HS-27A (cell line): ENCODE measurements around the gene KRTAP13-1.

Experiments
- DNase-seq: peaks from one replicate; pipeline ENCODE4 v3.0.0-alpha.2; 2012; ENCODE audit warnings: low read depth, missing footprints

The KRTAP13-1 gene, protein sequence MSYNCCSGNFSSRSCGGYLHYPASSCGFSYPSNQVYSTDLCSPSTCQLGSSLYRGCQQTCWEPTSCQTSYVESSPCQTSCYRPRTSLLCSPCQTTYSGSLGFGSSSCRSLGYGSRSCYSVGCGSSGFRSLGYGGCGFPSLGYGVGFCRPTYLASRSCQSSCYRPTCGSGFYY

DNA sequence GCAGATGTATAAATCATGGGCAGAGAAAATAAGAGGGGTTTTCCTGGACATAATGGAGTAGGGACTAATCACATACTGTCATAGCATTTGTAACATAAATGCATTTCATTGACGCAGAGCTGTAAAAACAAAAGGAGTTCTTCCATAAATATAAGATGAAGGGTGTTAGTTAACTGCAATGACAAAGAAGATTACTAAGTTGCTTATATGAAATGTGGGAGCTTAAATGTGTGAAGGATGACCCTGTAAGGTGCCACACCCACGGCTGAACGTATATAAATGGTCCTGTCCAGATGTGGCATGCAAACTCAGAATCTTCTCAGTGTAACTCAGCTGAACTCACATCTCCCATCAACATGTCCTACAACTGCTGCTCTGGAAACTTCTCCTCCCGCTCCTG lies at the start of gene KRTAP13-1:
KRTAP13-1 (plus strand) TSS at position 301 of the 400 bp plus-strand sequence; CDS start at position 357, 56 bp downstream.
- no peak for DNase-seq

DNA sequence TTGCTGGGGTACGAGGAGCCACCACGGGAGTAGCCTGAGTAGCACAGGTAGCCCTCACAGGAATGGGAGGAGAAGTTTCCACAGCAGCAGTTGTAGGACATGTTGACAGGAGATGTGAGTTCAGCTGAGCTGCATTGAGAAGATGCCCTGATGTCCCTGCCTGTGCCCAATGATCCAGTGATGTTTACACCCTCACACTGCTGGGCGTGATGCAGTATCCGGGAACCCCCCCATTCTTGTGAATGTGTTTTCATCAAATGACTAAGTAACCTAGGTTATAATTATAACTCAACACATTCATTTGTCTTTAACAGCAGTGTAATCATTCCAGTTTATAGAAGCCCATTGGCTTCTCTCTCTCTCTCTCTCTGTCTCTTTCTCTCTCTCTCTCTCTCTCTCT lies 47.3 kb upstream of the KRTAP13-1 start, which contains the start of gene KRTAP23-1:
KRTAP23-1 (minus strand) TSS at position 101 of the 400 bp plus-strand sequence; CDS start at position 101, 0 bp downstream.
- DNase-seq = no peak

DNA sequence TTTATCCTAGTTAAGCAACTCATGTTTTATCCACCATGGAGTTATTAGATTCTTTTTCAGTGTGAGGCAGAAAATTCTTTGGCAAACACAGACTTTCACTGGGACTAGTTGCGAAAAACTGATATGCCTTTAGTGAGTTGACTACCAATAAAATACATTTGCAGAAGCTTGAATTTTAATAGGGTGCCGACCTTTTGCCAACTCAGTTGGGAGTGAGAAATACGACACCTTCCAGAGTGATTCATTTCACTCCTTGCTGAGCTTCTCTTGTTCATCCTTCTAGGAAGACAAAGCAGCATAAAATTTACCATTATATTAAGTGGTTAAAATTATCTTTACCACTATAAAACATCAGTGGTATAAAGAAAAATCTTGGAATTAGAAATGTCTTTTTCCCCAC lies 46.3 kb upstream of the KRTAP13-1 start:
- DNase-seq = no peak

DNA sequence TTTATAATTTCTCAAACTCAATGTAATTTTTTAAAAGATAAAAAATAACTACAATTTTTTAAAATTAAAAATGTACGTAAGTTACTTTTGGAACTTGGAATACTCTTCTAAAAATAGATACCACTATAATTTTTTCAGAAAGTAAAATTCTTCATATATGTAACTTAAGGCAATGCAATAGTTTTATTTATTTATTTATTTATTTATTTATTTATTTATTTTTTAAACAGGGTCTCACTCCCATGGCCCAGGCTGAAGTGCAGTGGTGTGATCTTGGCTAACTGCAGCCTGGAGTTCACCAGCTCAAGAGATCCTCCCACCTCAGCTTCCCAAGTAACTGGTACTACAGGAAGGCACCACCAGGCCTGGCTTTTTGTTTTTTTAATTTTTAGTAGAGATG lies 44.3 kb upstream of the KRTAP13-1 start:
- no peak for DNase-seq

DNA sequence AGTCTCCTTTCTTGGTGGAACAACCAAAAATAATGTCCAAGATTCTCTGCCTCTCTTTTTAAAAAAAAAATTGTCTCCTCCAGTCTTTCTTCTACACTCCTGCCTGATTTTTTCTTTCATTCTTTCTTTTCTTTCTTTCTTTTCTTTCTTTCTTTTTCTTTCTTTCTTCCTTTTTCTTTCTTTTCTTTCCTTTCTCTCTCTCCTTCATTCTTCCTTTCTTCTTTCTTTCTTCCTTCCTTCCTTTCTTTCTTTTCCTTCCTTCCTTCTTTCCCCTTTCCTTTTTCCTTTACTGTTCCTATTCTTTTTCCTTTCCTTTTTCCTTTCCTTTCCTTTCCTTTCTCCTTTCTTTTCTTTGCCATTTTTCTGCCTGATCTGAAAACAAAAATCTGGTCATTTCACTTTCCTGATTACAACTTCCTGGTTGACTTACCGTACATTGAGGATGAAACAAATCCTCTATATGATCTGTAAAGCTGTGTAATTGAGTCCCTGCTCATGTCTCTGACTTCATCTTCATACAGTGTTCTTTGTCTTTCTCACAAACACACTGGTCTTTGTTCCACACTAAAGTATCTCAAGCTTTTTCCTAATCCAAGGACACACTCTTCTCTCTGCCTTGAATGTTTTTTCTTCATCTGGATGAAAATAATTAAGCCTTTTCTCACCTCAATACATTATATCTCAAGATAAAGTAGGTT lies 41.4 kb upstream of the KRTAP13-1 start:
- no peak for DNase-seq

DNA sequence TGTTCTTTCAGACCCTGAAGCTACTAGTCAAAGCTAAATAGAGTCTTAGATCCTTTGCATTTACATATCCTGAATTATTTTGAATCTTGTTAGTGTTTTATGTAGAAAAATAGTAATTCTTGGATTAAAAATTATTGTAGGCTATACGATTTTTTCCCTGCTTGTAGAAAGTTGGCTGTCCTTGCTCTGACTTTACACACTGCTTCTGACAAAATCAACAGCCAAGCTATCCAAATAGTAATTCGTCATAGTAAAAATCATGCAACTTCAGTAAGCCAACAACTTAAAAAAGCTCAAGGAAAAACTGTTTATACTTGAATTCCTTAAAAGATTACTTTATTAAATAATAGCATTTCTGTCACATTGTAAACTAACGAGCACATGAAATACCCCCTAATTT lies 39.9 kb upstream of the KRTAP13-1 start:
- DNase-seq = no peak

DNA sequence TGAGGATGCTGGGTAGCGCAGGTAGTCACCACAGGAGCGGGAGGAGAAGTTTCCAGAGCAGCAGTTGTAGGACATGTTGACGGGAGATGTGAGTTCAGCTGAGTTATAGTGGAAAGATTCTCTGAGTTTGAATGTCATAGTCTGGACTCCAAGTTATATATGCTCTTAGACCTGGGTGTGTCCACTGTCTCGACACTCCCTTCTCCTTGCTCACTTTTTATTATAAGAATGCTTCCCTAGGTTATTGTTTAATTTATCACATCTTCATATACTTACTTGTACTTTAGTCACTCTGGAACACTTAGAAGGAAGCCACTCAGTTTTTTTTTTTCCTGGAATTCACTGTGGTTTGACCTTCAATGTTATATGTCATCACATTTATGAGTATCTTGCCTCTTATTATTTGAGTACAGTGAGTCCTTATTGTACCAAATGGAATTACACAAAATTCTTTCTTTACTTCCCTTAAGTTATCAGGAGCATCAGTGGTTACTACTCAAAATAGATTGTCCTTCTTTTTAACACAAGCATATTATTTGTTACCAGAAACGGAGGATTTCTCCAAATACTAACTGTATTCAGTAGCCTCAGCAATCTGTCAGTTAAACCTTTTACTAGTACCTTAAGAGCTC lies 23.6 kb upstream of the KRTAP13-1 start, which contains the start of gene KRTAP13-2:
KRTAP13-2 (minus strand) TSS at position 133 of the 632 bp plus-strand sequence; CDS start at position 75, 58 bp downstream.
- DNase-seq = no peak

DNA sequence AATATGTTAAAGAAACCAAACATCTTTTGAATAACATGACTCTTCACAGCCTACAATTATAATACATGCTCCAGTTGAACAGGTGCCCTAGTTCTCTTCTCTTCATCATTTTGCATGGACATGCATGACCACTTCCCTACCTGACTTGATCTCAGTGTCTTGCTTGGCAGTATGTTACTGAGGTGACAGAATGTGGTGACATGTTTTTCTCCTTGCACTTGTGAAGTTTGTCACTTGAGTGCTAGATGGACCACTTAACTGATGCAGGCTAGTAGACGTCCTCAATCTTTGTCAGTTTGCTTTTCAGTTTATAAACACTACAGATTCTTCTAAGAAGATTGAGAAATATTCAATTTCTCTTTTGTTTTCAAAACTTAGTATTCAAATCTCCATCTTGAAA lies 13.6 kb upstream of the KRTAP13-1 start:
- DNase-seq = no peak

DNA sequence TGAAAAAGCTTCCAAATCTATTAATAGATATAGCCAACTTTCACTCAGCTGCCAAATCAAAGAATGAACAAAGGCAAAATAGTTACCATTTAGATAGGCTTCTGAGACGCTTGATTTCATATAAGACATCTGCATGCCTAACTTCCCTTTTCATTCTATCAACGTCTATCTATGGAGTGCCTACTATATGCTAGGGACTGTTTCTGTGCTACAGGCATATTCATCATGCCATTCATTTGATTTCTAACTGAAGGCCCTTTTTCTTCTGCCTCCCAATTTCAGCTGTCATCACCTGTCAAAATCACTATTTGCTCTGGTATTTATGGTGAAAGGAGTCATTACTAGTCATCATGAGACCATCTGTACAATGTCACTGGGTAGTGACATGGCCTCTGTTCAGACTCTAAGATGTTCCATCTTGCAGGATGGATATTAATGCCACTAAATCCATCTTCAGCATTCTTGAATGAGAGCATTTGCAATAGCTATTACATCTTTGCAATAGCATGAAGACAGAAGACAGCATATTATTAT lies 4.3 kb upstream of the KRTAP13-1 start:
- no peak for DNase-seq

DNA sequence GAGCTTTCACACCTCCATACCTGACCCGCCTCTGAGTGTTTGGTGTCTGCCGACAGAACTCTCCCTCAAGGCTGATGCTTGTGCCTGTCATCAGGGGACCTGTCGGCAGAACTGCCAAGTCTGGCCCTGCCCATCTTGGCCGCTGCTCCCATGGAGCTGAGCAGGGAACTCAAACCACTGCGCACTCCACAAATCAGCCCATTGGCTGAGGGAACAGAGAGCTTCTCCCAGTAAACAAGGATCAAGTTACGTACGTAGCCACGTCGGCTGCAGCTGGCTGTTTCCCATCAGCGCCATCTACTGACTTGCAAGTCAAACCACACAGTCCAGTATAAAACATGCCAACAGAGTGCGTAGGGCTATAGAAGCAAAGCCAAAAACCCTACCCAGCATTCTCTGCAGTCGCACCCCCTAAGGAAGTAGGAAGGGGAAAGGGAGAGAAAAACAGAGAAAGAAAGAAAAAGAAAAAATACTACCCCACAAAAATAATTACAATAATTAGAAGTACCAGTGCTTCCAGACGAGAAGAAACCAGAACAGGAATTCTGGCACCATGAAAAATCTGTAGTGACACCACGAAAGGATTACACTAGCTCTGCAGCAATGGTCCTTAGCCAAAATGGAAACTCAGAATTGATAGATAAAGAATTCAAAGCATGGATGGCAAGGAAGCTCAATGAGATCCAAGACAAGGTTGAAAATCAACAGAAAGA lies 13.1 kb downstream of the KRTAP13-1 start:
- peak; percentile 27 for DNase-seq

DNA sequence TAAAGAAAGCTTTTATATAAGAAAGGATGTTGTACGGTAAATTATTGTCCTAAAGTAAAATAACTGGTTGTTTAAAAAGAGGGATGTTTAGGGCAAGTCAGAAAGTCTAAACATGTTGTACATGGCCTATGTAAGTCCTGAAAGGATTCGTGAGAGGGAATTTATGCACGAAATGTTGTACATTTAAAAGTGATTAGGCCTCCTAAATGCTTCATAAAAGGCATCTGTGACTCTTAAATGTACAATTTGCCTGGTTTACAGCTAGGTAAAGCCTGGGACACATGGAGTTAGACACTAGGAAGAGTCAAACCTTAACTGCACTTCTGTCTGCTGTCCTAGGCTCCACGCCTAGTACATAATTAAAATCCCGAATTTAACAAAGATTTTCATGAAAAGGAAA lies 20.2 kb downstream of the KRTAP13-1 start:
- DNase-seq = no peak

DNA sequence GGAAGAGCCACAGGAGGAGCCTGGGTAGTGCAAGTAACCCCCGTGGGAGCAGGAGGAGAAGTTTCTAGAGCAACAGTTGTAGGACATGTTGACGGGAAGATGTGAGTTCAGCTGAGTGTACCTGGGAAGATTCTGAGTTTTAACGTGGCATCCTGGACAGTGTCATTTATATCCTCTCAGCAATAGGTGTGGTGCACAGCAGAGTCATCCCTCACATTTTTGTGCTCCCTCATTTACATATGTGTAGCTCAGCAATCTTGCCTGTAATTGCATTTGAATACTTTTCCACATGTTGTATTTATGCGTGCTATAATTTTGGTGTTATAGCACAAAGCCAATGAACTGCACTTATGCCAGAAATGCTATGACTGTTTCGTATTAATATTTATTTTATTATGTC lies 30.0 kb downstream of the KRTAP13-1 start, which contains the start of gene KRTAP13-3:
KRTAP13-3 (minus strand) TSS at position 101 of the 400 bp plus-strand sequence; CDS start at position 87, 14 bp downstream.
- no peak for DNase-seq

DNA sequence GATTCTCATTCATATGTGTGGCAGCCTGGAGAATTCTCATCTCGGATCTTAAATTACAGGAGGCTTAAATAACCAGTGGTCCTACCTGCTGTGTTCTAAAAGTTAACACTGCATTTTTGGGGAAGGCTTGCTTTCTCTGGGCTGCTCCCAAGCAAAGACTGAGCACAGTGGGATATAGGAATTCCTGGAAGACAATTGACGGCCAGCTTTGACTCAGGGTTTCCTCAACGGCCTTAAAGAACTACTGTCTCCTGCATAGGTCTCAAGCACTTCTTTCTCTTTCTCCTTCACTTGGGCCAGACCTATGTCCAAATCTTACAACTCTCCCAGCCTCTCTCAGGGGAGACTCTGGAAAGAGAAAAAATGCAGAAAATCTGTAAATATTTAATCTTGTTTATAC lies 30.9 kb downstream of the KRTAP13-1 start:
- DNase-seq = no peak

DNA sequence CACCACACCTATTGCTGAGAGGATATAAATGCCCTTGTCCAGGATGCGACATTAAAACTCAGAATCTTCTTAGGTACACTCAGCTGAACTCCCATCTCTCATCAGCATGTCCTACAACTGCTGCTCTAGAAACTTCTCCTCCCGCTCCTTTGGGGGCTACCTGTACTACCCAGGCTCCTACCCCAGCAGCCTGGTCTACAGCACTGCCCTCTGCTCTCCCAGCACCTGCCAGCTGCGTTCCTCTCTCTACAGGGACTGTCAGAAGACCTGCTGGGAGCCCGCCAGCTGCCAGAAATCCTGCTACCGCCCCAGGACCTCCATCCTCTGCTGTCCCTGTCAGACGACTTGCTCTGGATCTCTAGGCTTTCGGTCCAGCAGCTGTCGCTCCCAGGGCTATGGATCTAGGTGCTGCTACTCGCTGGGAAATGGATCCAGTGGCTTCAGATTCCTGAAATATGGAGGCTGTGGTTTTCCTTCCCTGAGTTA lies 34.4 kb downstream of the KRTAP13-1 start, which contains the start of gene KRTAP13-4:
KRTAP13-4 (plus strand) TSS at position 51 of the 486 bp plus-strand sequence; CDS start at position 107, 56 bp downstream.
- DNase-seq = no peak

DNA sequence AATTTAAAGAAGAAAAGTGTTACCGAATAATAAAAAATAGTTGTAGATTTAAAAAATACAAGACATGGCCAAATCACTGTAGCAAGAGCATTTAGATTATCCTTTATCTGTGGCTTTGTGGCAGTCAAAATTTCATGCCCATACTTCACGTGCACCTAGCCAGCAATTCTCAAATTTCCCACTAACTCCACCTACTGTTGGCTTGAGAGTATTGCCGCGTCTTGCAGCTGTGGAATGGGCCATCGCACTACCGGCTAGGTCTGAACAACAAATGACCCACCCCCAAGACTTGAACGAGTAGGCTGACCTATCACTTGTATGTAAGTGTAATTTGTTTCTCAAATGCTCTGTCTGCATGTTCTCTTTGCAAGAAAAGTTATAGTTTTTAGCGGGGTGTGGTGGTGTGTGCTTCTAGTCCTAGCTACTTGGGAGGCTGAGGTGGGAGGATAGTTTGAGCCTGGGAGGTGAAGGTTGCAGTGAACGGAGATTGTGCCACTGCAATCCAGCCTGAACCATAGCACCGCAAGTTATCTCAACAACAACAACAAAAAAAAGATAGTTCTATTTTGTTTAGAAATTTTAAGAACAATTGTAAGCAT lies 38.3 kb downstream of the KRTAP13-1 start:
- no peak for DNase-seq

DNA sequence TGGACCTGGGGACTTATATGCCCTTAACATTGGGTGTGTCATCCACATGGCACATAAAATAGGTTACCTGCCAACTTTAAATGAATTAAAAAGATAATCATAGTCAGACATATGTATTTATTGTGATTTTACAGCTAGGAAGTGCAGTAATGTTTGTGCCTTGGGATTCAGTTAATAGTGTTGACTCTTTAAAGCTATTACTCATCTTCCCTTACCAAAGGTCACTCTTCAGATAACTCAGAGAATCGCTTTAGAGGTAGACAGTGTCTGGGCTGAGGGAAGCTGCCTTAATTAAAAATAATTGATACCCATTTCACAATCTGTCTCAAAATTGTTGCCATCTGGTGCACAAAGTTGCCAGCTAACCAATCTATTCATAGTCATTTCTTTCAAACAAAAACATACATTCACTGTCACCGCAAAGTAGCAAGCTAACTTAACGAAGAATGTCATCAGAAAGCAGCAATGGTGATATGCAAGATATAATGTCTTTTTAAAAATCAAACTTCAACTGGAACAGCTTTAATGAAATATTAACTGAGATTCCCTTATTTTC lies 41.3 kb downstream of the KRTAP13-1 start:
- no peak for DNase-seq

DNA sequence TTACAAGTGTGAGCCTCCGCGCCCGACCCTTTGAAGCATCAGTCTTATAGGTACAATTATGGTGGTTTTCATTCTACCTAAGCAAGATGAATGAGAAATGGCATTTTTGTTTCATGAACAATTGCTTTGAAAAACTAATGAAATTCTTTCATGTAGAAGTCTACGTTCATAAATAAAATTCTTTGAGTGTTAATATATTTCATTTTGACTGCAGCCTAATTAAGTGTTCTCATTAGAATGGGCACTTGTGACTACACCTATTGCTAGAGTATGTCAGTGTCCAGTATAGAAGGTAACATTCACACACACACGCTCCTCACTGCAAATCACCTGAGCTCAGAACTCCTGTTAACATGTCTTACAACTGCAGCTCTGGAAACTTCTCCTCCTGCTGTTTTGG lies 44.1 kb downstream of the KRTAP13-1 start, which contains the start of gene KRTAP15-1:
KRTAP15-1 (plus strand) TSS at position 301 of the 400 bp plus-strand sequence; CDS start at position 354, 53 bp downstream.
- no peak for DNase-seq

DNA sequence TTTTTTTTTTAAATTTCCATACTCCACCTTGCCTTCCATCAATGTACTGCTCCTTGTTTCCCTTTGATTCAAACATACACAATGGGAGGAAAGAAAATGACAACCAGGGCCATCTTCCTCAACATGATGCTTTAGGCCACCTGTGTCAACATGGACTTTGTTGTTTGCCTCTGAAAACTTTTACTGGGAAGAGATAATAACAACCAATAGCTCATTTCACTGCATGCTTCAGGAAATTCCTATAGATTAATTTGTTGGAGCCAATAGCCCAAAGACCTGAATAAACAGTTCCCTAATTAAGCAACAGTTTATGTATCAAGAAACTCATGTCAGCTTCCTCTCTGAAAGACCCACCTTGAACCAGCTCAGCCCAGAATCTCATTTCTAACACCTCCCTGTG lies 47.4 kb downstream of the KRTAP13-1 start:
- no peak for DNase-seq

DNA sequence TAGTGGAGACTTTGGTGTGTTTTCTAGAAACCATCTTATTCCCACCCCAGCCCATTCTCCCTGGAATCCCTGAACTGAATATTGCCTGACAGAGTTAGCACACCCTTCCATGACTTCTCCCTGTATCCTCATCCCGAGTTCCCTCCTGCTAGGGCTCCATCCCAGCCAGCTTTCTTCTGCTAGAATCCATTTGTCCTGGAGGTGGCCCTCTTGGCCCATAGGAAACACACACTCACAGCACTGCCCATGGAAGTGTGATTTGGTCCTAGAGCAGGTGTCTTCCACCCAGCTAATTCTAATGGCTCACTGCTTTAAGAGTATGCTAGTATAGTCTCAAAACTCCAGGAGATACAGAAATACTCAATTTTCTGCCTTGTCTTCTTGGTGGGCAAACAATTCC lies 48.4 kb downstream of the KRTAP13-1 start:
- DNase-seq = no peak
